HG02973 (cell line): ENCODE data around the gene TMOD3.

Experiments used
- ATAC-seq: cut with Tn5 transposase; IDR thresholded peaks from one replicate; pipeline ENCODE4 v1.9.1; 2021; ENCODE audit warnings: moderate library complexity; ENCODE audit not compliant: unreplicated experiment

TMOD3 gene

GRCh38 chr15:51825698-51826097 lies 3.8 kb upstream of the TMOD3 start:
- ATAC-seq = no peak

- no peak for ATAC-seq
Observed at GRCh38 chr15:51828621-51829375, 655 bp upstream of the TMOD3 start.

- no peak for ATAC-seq
Observed at GRCh38 chr15:51830276-51830806, 888 bp downstream of the TMOD3 start.

- no peak for ATAC-seq
Observed at GRCh38 chr15:51833772-51834171, 4.3 kb downstream of the TMOD3 start.

- ATAC-seq = no peak
Observed at GRCh38 chr15:51837792-51838251, 8.4 kb downstream of the TMOD3 start.

- no peak for ATAC-seq
Observed at GRCh38 chr15:51838270-51838669, 8.8 kb downstream of the TMOD3 start.

- ATAC-seq = no peak
Observed at GRCh38 chr15:51840692-51841091, 11.2 kb downstream of the TMOD3 start.

- ATAC-seq = no peak
Observed at GRCh38 chr15:51841406-51842040, 12.1 kb downstream of the TMOD3 start.

- no peak for ATAC-seq
Observed at GRCh38 chr15:51842265-51842664, 12.8 kb downstream of the TMOD3 start.

- peak; percentile 55 for ATAC-seq
Observed at GRCh38 chr15:51842852-51843737, 13.6 kb downstream of the TMOD3 start.

- ATAC-seq = no peak
Observed at GRCh38 chr15:51844747-51845426, 15.4 kb downstream of the TMOD3 start.

GRCh38 chr15:51846066-51846462 lies 16.6 kb downstream of the TMOD3 start:
- ATAC-seq = no peak

GRCh38 chr15:51846463-51847230 lies 17.2 kb downstream of the TMOD3 start:
- no peak for ATAC-seq

- ATAC-seq = no peak
Observed at GRCh38 chr15:51848811-51849210, 19.4 kb downstream of the TMOD3 start.

GRCh38 chr15:51849860-51850259 lies 20.4 kb downstream of the TMOD3 start:
- no peak for ATAC-seq

GRCh38 chr15:51853998-51854397 lies 24.5 kb downstream of the TMOD3 start:
- ATAC-seq = no peak

- ATAC-seq = no peak
Observed at GRCh38 chr15:51855612-51856011, 26.2 kb downstream of the TMOD3 start.

GRCh38 chr15:51856714-51857380 lies 27.4 kb downstream of the TMOD3 start:
- no peak for ATAC-seq
